Amniotic epithelial cell (primary cell): ENCODE results near the gene NPEPL1.

Source experiments
- DNase-seq: peaks from one replicate; pipeline ENCODE4 v3.0.0-alpha.2; 2010; ENCODE audit warnings: low read depth

Gene NPEPL1

DNA sequence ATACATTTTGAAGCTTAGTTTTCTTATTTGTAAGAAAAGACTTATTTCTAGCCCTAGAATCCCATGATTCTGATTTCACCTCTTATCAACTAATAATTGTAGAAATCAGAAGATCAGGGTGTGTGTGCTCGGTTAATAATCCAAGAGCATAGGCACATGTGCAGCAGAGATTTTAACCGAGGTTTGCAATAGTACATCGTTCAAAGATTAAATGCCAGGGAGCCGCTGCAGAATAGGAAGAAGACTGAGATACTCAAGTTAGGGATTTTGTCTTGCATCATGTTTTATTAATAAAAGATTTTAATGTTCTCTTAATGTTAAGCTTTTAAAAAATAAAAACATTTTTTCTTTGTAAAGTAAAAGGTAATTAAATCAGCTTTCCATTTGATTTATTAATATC, 34.6 kb upstream of the NPEPL1 start:
- DNase-seq = no peak

DNA sequence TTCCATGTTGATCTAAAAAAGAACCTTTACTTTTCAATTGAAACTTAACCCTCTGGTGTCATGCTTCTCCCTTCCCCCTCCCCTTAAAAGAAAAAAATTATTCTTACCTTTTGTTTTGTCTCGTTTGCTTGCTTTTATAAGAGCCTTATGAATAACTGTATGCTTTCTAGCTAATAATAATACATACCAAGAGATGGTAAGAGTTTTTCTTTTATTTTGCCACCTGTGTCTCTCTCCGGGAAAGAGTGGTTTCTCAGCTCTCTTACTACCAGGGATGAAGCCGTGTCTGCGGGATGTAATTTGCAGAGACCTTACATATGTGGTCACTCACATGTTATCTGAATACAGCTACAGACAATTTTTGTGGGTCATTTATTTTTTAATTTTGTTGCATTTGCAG, 33.8 kb upstream of the NPEPL1 start:
- DNase-seq = no peak

DNA sequence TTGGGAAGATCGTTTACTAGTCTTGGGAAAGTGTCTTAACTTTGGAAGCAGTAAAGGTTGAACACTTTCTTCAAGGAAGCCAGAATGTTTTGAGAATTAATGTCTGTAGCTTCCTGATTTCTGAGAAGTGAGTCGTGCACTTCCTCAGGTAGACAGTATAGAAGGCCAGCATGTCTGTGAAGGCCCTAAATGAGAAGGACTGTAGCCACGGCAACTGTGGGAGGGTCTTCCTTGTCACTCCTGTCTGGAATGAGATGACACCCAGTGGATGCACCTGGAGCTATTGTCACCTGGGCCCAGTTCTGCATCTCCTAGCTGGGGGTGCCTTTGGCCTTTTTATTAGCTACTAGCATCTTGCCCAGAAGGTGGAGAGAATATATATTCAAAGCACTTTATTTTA, 32.8 kb upstream of the NPEPL1 start:
- no peak for DNase-seq

DNA sequence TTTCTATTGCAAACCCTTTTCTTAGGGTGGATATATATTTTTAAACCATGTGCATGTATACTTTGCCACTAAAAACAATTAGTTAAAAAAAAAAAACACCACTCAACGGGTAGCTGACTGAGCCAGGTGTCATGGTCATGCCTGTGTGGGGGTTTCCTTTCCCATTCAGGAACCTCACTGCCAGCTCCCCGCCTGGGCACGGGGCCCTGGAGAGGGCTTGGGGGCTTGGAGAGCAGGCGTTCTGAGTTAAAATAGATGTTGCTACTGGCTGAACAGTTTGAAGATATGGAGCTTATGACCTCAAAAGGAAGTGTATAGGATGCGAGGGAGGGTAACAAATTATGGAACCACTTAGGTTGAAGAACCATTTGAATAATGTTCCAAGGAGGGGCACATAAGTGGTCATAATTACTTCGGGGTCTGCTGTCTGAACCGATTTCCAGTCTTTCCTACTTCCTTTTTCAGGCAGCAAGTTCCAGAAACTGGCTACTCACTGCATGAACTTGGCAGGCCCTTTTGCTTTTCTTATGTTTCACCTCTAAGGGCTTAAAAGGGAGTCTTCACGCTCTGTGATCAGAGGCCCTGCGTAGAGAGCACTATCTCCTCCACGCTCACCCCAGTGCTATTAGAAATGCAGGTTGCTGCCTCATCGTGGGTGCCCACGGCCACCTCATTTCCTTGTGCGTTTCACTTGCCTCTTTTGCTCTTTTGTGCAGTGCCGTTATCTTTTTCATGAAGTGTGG, 31.6 kb upstream of the NPEPL1 start:
- no peak for DNase-seq

DNA sequence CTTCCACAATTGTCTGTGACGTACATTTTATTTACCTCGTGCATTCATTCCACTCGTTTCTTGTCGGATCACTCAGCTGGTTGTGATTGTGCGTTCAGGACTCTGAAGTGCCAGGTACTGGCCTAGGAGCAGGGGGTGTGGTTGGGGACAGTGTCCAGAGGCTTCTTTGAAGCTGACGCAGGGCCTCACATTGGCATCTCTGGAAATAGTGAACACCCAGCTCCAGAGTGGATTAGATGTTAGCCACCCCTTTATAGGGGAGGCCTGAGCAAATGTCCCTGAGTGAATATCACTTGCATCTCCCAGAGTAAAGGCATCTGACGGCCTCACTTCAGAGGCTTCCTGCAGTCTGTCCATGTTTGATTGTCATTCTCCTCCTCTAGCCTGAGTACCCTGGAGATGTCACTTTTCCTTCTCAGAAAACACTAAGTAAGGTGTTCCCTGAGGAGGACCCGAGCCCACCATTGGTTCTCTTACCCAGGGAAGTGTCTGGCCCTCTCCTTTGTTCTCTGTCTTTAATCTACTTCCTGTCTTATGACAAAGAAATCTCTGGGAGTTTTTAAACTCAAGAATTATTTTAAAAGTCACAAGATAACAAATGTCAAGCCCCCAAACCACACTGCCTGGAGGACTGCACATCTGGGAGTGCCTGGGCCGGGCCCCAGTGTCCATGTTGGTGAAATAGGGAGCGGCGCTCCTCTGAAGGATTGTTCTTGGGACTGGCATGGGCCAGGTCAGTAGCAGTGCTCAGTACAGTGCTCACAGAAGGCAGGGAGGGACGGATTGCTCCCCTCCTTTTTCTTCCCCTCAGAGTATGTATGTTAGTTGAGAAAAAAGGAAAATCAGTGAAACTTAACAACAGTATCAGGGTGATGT, 30.8 kb upstream of the NPEPL1 start:
- no peak for DNase-seq

DNA sequence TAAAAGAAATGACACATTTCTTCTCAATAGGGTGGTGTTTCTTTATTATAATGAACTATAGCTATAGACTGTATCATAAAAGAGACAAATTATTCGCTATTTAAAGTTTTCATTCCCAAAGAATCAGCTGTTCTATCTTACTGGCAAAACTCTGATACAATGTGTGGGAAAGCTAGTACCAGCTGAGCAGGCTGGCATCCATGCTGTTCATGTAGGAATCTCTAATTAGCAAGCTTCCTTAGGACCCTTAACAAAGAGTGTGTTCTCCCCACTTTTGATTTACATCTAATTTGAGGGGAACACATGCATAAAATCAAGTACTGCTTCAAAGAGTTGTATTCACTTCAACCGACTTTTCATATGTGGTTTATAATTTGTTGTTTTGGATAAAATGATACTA, 28.3 kb upstream of the NPEPL1 start:
- DNase-seq = no peak

DNA sequence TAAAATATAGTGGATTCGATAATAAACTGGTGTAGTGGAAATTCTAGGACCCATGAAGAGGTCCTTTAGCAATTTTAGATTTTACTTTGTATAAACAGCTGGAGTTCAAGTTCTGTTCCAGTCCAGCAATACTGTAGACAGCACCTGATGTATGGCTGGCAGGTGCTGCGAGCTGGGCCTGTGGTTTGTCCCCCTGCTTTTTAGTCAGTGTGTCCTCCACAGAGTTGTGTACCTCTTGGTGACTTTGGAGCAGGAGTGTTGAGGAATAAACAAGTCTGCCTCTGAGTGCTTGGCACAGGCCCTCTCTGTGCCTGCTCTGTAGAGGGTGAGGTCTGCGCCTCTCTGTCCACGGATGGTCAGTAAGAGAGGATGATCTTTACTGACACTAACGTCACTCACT, 27.7 kb upstream of the NPEPL1 start:
- no peak for DNase-seq

DNA sequence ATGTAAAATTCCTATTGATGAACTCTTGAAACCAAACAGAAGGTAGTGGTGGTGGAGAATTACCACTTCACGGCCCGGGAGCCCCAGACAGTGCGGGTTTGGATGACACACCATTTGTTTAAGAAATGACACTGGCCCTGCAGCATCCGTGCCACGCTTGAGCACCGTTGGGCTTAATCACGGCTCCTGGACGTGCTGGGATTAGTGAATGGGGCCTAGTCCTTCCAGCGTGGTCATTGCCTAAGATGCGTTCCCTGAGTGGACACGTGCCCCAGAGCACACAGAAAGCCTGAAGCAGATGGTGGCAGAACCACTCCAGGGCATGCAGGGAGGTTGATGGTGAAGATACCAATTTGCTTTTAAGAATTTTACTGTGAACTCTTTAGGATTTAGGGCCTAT, 27.0 kb upstream of the NPEPL1 start:
- DNase-seq = peak; percentile 79

DNA sequence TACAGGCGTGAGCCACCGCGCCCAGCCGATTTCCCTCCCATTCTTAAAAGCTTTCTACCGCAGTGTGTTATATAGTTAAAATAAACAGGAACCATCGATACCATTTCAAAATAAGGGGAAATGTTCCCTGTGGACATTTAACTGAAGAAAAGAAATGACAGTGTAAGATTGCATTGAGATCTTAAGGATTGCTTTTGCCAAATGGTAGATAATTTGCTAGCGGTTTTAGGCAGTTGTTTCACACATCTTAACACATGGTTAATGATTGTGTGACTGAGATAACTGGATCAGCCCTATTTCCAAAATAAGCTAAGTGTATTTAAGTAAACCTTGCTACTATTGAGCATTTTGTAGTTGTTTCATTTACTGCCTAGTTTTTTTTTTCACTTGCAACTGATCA, 25.9 kb upstream of the NPEPL1 start:
- DNase-seq = no peak

DNA sequence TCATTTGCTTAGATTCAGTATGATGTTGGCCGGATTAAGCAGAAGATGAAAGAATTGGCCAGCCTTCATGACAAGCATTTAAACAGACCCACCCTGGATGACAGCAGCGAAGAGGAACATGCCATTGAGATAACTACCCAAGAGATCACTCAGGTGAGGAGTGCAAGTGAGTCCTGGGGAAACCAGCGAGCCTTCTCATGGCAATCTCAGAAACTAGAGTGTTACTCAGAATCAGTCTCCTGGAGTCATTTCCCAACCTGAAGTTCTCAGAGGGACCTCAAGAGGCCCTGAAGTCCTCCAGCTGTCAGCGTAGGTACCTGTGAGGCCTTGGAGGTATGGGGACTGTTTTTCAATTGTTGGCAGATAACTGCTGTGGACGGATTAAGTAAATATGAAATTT, 24.6 kb upstream of the NPEPL1 start:
- no peak for DNase-seq

DNA sequence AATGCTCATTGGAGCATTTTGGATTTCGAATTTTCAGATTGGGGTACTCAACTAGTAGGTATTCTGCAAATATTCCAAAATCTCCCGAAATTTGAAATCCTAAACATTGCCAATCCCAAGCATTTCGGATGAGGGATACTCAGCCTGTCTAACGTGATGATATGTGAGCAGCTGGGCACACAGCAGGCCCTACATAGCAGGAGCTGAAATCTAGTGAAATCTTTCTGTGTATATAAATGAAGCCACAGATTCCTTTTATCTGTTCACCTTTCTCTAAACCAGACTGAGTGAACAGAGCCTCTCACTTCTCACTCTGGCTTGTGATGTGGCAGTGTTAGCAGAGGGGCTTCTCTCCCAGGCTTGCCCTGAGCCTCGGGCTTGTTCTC, 23.7 kb upstream of the NPEPL1 start:
- no peak for DNase-seq

DNA sequence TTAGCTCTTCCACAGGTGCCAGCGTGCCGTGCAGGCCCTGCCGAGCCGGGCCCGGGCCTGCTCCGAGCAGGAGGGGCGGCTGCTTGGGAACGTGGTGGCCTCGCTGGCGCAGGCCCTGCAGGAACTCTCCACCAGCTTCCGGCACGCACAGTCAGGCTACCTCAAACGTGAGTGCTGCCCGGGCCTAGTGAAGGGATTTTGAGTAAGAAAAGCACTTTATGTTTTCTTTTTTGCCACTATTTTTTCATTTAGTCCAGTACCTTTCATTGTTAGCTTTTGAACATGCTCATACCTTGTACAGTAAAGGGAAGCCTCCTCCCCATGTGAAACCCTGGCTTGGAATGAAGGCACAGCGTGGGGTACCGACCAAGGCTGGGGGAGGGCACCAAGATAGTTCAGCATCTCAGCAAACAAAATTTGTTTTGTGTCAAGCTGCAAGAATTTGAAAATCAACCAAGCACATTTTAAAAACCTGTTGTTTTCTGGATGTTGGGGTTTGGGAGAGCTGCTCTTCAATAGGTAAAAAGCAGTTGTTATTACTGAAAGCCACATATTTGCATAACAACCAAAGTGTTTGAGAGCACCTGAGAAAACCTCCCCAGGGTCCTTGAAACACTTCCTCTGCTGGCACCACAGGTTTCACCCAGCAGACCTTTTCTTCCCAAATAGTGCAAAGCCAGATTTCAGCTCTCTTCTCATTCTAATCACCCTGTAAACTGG, 23.2 kb upstream of the NPEPL1 start:
- no peak for DNase-seq

DNA sequence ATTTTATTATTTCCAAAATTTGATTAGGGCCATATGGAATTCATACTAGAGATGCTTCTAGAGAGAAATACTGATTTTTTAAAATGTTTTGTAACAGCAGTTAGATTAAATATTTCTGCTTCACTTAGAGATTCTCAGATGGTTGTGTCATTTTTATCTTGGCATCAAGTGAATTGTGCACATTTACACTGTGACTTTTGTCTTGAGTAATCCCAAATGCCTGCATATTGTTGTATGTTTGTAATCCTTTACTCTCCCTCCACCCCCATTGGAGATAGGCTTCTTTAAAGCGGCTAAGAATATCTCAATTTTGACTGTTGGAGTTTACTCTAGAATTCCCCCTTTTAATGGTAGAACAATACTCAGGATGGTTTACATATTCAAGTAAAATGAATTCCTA, 22.5 kb upstream of the NPEPL1 start:
- peak; percentile 63 for DNase-seq

DNA sequence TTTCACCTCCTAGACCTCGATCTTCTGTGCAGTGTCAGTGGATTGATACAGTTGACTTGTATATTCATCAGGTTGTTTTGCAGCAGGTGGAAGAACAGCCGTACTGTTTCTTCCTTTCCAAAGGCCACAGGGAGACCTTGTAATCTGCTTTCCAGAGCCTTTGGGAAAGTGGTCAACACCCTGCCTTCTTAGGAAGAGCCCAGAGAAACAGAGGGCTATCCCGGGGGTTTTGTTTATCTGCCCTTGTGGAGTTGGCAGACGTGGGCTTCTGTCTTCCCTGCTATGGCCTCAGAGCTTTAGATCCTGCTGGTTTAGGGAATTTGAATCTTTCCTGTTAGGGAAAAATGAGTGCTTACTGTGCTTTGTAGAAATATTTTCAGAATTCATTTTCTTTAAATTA, 21.9 kb upstream of the NPEPL1 start:
- no peak for DNase-seq

DNA sequence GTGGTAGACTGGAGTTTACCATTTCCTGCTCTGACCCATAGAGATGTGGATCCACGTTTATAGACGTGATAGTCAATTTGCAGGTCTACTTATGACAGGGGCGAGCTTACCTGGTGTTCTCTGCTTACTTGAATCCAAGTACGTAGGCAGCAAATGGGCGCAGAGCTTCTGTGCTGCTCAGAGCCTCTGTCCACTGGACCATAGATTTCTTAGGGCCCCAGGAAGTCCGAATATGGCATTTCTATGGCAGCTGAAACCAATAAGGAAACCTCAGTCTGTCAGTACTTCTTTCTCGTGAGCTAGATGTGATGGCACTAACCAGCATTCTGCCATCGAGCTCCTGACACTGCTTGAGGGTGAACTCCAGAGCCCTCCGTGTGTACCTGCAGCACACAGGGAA, 19.5 kb upstream of the NPEPL1 start:
- no peak for DNase-seq

DNA sequence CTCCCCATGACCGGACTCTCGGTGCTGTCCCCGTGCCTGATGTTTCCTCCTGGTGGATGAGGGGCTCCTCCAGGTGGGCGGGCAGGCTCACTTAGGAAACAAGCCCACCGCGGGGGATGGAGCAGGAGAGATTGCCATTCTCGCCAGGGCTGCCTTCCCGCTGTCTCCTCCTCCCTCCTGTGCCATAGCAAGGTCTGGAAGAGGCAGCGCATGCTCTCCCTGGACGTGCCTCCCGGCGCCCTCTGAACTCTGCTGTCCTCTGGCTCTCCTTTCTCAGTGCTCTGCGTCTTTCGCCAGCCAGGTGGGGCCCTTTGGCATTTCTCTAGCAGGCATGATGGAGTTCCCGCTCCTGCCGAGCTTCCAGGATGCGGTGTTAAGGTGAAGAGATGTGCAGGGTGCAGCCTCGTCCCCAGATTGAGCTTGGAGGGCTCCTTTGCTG, 17.4 kb upstream of the NPEPL1 start:
- no peak for DNase-seq

DNA sequence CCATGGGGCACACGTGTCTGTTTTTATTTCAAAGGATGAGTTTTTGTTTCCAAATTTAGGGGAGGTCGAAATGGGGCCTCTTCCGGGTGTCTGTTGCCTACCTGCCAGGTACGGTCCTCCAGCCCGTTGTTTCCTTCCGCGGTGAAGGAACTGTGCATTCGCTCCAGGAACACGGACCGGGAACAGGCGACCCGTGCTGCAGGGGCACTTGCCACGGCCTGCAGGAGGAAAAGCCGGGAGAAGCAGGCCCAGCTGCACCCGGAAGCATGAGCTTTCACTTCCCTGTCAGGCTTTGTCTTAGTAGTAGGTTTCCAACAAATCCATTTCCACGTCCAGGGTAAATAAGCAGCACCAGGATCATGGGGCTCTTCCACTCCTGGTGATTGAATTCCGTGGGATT, 17.0 kb upstream of the NPEPL1 start:
- no peak for DNase-seq

DNA sequence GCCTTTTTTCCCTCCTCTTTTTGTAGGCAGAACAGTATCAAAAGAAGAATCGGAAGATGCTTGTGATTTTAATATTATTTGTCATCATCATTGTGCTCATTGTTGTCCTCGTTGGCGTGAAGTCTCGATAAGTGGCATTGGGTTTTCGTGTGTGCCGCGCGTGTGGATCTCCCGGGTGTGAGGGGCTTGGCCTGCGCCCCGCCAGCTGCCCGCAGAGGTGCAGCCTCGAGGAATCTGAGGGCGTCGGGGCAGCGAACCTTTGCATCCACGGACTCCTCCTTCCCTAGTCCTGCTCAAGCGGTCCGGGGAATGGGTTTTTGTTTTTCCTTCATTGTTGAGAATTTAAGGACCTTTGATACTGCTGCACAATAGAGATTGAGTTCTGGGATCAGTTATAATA, 16.4 kb upstream of the NPEPL1 start:
- no peak for DNase-seq

DNA sequence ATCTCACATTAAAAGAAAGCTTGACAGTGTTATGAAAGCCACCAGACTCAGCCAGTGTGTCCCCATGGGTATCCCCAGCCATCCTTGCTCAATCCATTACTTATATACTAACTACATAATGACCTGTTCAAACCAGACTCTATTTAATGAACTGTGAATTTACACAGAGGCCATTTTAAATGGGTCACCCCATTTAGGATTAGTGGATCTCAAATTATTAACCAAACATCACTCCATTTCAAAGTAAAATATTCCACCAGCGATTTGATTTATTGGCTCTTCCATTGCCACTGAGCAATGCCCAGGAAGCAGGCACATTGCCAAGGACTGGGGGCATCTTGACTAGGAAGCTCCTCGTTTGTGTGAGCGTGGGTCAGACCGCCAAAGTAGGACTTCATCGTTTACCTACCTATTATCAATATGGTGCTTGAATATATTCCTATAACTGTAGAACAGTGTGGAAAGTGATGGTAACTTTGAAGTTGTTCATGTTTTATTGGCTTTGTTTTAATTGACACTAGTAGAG, 15.5 kb upstream of the NPEPL1 start:
- no peak for DNase-seq

DNA sequence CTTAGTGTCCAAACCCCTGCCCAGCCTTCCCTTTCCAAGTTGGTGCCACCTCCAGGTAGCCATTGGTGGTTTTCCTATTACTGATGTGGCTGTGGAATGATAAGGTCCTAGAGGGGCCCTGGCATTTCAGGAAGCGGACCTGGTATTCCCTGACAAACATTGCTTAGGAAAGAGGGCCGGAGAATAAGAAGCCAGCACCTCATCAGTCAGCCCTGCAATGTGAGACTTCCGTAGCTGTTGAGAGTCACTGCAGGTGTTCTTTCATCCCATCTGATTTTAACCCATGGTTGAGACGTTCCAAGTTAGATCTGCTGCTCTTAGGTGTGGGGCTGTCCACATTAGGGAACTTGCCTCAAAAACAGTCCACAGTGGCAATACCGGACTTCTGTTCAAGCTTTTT, 14.8 kb upstream of the NPEPL1 start:
- DNase-seq = no peak

DNA sequence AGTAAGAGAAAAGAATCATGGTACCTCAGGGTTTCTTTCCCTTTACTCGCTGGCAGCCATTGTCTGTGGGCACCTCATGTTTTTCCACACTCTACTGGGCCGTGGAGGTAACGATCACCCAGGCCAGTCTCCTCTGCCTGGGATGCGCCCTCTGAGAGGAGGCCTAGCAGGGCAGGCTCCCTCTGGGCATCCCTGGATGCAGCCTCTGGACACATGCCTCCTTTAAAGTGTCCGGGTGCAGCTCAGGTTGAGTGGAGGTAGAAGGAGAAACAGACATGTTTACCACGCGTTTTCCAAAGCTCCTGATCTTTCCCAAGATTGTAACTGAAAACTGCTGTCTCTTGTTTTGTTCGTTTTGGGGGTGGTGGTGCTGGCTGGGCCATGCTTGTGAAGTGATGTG, 13.8 kb upstream of the NPEPL1 start:
- no peak for DNase-seq

DNA sequence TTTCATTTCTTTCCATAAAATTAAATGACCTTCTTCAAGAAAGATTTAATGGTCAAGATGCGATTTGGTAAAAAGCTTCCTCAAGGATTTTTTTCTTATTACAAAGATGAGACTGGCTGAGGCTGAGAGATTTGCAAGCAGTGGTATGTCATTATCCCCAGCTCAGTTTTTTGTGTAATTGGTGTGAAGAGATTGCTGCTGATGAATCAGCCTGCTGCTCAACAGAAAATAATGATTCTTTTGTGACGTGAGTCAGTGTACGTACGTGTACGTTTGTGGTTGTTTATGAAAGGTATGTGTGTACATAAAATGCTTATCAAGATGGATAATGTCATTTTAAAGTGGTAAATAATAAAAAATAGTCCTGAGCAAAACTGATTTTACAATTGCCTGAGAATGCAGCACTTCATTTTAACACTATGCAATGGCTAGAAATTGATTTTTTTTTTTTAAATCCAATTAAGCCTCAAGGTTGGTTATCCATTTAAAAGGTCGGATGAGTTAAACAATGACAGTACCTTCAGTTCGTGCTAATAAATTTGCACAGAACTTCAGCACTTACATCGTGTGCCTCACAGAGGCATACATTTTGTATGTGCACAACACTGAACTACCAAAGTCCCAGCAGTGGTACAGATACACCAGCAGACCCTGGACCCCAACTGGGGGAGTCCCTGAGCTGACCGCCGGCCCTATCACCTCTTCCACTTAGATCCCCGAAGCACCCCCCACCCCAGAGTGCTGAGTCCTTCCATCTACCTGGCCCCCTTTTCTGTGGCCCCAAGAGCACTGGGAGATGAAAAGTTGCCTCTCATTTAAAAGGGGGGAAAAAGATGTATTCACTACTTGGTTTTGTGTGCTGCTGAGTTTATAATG, 9.7 kb upstream of the NPEPL1 start:
- peak; percentile 88 for DNase-seq
